Stimulated activated CD4-positive, alpha-beta T cell treated with anti-CD3 and anti-CD28 coated beads, Interleukin-4, amount 100 ng/mL, for 4 hours (primary cell): Measurements from ENCODE around the gene RNF144A.
A peak's percentile ranks its signal among the peaks of the same experiment; 100 is the strongest.
"Not testable (repeated sequence)": the region's sequence is repeated elsewhere in the genome, so short reads cannot be mapped to it uniquely, and the experiment has no call there.

ENCODE experiments used
- DNase-seq, 2 experiments: peaks; one replicate each; pipeline ENCODE4 v3.0.0-alpha.2; 2020

The RNF144A gene, protein sequence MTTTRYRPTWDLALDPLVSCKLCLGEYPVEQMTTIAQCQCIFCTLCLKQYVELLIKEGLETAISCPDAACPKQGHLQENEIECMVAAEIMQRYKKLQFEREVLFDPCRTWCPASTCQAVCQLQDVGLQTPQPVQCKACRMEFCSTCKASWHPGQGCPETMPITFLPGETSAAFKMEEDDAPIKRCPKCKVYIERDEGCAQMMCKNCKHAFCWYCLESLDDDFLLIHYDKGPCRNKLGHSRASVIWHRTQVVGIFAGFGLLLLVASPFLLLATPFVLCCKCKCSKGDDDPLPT

DNA sequence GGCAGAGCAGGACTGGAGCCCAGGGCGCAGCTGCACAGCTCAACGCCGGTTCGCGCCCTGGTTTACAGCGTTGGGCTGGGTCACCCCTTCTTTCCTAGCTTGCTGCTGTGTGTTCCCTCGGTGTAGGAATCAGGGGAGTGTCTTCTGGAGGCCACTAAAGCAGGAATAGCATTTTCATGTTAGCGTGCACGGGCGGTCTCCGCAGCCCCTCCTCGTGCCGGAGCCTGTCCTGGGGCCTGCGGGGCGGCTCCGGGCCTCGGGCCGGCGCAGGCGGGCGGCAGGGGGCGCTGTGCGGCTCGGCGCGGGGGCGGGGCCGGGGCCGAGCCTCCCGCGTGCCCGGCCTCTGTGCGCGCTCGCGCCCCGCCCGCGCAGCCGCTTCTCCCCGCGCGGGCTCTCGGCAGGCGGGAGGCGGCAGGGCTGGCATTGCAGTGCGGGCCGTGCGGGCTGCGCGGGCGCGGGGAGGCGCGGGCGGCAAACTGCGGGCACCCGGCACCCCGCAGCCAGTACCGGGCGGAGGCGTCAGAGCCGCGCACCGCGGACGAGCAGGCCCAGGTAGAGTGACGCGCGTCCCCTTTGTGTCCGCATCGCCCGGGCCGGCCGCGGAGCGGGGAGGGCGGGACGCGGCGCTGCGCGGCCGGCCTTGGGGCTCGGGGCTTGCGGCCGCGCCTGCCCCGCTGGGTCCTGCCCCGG is at the start of gene RNF144A:
TSS of gene RNF144A (plus strand) at position 342 of the 690 bp plus-strand sequence. CDS start 79,515 bp downstream, outside the sequence.
- DNase-seq = peak; percentile 62 to 81

DNA sequence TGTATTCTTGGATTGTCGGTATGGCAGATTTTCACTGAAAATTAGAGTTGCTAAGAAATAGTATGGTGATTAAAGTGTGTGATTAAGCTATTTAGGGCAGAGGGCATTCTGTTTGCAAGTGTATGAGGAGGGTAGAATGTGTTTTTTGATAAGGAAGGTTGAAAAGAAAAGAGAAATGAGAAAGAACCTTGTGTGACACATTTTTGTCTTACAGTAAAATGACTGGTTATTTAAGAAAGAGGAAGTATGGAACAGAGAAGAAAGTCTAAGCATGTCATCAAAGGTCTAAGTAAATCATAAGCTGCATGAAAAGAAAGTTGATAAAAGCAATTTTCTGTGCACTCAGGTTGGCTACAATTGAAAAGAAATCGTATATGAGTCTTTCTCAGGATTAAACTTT is 44.8 kb upstream of the RNF144A start:
- no peak for DNase-seq

DNA sequence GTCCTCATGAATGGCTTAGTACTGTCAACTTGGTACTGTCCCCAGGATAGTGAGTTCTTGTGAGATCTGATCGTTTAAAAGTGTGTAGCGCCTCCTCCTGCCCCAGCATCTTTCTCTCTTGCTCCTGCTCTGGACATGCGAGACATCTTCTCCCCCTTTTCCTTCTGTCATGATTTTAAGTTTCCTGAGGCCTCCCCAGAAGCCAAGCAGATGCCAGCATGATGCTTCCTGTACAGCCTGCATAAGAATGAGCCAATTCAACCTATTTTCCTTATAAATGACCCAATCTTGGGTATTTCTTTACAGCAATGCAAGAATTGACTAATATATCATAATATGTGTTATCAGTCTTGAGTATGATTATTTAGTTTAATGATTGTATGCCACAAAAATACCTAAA is 43.2 kb upstream of the RNF144A start:
- DNase-seq = no peak

DNA sequence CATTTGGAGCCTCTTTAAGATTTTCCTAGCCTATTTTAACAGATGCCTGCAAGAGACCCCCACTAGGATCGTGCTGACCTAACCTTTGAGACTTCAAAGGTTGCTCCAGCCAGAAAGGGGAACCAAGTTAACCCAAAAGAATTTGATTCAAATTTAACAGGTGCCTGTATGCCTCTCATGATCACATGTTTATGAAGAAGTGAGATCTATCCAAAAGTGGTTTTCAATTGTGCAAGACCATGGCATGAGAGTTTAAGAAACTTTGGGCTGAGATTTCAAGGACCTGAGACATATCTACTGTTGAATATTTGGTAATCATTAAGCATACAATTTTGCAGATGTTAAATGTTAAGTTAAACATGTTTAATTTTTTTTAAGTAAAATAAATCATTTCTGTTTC is 40.9 kb upstream of the RNF144A start:
- no peak for DNase-seq

DNA sequence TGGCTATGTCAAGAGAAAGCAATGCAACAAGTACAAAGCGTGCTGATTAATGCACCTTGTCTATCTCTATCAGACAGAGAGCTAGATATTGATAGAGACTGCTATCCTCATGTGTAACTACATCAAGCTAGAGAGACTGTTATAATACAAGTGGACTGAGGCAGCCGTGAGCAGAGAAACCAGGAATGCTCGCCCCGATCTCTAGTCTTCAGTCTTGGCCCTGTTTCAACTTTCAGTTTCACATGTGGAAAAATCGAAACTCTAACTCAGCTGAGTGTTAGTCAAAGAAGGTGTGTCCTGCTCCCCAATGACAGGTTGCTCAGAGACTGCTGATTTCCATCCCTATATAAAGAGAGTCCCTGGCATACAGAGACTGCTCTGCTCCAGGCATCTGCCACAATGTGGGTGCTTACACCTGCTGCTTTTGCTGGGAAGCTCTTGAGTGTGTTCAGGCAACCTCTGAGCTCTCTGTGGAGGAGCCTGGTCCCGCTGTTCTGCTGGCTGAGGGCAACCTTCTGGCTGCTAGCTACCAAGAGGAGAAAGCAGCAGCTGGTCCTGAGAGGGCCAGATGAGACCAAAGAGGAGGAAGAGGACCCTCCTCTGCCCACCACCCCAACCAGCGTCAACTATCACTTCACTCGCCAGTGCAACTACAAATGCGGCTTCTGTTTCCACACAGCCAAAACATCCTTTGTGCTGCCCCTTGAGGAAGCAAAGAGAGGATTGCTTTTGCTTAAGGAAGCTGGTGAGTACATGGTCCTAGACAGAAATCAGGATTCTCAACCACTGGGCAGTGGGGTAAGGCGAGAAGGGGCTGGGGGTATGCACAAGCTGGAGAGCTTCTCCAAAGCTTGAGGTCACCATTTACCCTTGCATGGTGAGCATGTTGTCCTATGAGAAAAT is 39.6 kb upstream of the RNF144A start, which contains the start of gene RSAD2:
TSS of gene RSAD2 (plus strand) at position 376 of the 903 bp plus-strand sequence. CDS start at position 400, 24 bp downstream.
- peak in 1 of 2 experiments; percentile 40 for DNase-seq

DNA sequence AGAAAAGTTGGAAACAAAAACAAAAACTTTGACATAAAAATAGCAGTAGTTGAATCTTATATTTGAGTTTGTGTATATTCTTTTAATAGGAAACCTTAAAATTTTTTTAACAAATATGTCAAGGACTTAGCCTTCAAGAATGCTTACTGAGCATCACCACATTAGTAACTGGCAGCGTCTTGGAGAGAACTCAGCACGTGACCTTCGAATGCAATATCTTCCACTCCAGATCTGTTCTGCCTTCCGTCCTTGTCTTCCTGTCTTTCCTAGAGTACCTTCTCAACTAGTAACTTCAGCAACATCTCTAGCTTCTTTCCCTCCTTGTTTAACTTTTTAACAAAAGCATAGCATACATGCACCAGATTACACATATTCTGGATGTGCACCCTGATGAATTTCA is 38.7 kb upstream of the RNF144A start:
- no peak for DNase-seq

DNA sequence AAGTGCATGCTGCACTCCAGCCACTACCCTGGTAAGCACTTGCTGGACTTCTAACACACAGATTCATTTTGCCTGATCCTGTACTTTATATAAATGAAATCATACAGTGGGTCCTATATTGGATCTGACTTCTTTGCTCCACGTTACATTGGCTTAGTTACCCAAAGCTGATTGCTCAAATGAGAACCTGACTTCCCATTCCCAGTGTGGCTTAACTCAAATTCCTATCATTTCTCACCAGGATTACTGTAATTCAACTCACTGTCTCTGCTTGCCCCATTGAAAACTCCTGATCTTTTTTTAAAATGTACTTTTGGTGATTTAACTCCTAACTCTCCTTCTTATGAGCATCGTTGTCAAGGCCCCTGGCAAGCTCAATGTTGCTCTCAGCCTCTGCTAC is 38.2 kb upstream of the RNF144A start:
- DNase-seq = no peak

DNA sequence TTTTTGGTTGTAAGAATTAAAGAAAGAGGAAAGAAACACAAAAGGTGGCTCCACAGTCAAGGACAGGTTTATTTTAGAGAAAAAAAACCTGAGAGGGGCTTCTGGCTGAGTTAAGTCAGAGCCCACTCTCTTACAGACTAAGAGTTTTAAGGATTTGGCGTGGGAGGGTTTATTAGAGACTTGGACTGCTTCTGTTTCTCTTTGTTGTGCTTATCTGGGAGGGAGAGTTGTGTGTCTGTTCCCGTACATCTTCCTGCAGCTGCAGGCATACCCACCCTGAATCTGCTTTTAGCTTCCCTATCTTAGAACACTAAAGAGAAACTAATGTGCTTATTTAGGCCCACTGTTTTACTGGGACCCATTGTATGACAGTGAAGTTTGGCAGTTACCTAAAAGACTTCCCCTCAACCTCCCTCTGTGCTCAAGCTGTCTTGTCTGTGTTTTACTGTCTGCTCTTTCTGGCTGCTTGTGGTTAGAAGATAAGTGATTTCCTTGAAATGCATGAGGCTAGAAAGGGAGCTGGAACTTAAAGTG is 36.9 kb upstream of the RNF144A start:
- DNase-seq = no peak

DNA sequence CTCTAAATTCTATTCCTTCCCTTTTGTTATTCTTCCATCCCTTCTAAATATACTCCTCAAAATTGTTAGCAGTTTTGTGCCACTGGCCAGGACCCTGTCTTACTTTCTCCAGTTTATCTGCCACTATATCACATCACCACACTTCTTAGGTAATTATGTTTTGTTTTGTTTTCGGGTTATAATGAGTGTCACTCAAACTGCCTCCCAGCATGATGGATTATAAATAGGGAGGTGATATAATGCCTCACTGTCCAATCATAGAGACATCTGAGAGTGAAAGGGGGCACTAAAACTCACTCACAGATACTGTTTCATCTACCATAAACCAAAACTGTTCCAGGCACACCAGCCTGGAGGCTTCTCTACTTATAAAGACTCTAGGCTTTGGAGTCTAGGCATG is 36.2 kb upstream of the RNF144A start:
- no peak for DNase-seq

DNA sequence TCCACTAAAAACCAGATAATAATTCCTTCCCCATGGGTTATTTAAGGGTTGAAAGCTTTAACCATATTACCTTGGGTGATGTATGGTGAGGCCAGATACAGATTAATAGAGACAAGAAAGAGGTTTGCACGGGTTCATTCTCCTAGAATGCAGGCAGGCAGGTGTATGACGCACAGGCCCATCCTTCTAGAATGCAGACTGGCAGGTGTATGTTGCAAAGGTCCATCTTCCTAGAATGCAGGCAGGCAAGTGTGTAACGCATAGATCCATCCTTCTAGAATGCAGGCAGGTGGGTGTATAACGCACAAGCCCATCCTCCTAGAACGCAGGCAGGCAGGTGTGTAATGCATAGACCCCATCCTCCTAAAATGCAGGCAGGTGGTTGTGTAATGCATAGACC is 35.7 kb upstream of the RNF144A start:
- no peak for DNase-seq

DNA sequence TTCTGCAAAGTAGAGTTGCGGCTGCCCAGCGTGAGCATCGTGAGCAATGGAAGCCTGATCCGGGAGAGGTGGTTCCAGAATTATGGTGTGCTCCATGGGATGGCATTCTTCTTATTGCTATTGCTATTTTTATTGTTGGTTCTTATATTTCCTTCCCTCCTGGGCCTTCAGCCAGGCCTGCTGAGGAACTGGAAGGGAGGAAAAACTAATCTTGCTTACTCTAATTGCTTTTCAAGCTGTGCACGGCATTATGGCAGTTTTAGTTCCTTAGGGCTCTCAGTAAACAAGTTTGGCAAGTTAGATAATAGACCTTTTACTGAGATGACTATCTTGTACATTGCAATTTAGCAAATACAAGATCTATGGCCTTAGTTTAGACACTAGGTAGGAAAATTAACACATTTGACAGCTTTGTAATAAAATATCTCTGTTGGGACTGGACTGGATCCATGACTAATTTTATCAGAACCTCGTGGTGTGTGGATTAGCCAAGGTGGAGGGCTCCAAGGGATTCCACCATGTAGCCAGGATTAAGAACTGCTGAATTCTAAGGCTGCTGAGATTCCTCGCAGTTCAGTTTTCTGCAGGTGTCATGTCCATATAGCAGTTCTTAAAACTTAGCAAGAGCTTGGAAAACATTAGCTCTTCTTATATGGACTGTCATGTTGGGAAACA is 33.6 kb upstream of the RNF144A start:
- no peak for DNase-seq

DNA sequence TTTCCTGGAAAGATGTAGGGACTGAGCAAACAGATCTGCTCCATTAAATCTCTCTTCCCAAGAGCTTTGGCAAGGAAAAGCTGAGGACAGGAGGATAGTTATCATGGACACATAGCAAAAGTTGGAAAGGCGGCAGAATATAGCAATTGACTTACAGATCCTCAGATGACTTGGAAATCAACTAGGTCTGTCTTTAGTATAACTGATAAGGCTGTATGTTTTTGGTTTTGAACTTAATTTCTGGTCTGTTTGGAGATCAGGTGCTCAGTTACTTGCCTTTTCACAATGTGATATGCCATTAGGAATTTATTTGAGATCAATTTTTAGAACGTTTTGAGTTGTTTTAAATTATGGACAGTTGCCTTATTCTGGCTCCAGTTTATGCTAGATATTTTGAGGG is 31.7 kb upstream of the RNF144A start:
- no peak for DNase-seq

DNA sequence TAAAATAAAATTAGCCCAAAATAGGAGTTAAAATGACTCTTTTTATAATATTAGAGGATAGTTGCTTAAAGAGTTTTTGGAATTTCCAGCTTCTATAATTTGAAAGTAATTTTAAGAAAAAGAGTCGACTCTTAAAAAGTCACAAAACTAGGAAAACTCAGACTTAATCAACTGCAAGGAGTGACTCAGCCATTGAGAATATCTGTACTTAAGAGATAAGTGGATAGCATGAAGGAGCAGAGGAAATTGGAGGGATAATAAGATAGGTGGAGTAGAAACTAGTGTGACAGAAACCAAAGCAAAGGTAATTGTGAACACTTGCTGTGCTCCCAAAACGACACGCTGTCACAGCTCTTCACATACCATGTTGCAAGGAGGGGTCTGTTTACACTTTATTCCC is 31.2 kb upstream of the RNF144A start:
- DNase-seq = no peak

DNA sequence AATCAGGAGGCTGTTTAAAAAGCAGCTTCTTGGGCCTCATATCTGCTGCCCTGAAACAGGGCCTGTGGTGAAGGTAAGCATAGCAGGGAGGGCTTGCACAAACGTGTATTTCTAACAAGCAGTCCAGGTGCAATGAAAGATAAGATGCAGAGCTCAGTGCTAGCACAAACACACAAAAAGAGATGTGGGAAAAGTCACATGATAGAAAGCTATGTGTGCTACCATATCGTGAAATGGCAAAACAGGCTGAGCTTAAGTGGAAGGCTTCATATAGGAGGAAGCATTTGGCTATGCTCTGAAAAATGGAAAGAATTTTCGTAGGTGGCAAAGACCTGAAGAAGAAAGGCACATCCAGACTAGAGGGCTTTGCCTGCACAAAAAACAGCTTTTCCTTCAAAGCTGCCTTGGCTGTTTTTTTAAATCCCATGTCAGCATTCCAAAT is 29.4 kb upstream of the RNF144A start:
- no peak for DNase-seq

DNA sequence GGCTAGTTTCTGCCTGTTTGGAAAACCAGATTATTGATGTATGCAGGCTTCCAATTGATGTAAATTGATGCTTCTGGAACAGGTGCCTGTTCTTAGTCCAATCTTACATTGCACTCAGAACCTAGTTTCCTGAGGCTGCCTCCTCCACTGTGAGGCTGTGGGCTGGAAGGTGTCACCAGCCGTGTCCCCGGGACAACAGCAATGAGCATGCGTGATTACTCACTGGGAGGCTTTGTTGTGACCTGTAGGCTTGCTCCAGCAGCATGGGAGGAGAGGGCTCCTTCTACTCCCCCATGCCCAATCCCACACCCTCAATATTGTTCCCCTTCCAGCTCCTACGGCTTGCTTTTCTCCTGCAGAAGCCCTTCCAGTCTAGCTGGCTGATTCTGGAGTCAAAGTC is 28.5 kb upstream of the RNF144A start:
- no peak for DNase-seq

DNA sequence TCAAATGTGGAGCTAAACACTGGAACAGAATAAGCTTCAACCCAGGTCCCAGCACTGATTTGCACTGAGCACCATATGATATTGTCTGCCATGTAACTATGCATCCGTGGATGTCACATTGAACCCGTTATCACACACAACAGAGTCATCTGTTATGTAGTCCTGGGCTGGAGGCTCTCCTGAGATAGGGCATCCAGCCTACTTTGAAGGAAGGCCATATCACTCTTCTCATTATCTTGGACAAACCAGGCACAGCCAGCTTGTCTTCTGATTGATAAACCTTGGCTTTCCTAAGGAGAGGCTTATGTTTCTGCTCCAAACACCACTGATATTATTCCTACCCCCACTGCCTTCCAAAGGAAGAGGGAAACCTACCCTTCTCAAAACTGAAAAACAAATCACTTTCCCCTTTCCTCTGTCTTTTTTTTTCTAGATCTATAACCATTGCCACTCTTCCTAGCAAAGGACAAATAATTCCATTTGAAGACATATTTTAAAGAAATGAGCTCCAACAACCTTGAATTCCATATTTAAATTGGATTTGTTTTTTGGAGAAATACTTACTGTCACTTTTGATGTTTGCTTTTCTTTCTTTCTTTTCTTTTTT is 23.2 kb upstream of the RNF144A start:
- DNase-seq = no peak

DNA sequence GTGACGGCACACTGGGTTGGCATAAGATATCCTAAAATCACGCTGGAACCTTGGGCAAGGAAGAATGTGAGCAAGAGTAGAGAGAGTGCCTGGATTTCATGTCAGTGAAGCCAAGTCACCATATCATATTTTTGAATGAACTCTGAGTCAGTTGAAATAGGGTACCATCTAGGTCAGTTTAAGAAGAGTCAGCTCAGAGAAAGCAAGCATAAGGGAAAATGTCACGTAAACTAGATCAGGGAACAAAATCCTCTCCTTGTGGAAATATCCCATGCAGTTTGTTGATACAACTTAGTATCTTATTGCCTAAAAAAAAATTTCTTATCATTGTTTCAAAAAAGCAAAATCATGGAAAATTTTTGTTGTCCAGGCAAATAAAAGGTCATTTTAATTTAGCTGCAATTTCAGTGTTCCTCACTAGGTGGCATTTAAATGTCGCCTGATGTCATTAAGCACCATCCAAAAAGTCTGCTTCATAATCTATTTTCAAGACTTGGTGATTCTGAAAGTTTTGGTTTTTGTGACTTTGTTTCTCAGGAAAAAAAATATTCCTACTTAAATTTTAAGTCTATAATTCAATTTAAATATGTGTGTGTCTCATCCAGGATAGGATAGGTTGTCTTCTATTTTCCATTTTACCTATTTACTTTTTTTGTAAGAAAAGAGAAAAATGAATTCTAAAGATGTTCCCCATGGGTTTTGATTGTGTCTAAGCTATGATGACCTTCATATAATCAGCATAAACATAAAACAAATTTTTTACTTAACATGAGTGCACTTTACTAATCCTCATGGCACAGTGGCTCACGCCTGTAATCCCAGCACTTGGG is 20.1 kb upstream of the RNF144A start:
- no peak for DNase-seq

DNA sequence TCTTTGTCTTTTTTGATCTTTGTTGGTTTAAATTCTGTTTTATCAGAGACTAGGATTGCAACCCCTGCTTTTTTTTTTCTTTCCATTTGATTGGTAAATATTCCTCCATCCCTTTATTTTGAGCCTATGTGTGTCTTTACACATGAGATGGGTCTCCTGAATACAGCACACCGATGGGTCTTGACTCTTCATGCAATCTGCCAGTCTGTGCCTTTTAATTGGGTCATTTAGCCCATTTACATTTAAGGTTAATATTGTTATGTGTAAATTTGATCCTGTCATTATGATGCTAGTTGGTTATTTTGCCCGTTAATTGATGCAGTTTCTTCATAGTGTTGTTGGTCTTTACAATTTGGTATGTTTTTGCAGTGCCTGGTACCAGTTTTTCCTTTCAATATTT is 14.6 kb upstream of the RNF144A start:
- DNase-seq = not testable (repeated sequence)

DNA sequence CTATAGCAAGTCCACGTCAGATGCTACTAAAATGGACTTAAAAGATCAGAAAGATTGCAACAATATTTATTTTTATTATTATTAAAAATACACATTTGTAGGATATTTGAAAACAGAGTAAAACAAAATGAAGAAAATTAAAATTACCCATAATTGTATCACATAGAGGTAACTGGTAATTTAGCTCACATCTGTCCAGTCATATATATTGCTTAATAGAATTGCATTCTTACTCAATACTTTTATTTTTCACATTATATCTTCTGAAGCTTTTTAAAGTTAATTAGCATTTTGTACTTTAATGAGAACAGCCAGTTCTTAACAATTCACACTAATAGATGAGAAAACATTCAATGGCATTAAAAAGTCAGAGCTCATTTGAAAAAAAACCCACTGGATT is 11.5 kb upstream of the RNF144A start:
- no peak for DNase-seq

DNA sequence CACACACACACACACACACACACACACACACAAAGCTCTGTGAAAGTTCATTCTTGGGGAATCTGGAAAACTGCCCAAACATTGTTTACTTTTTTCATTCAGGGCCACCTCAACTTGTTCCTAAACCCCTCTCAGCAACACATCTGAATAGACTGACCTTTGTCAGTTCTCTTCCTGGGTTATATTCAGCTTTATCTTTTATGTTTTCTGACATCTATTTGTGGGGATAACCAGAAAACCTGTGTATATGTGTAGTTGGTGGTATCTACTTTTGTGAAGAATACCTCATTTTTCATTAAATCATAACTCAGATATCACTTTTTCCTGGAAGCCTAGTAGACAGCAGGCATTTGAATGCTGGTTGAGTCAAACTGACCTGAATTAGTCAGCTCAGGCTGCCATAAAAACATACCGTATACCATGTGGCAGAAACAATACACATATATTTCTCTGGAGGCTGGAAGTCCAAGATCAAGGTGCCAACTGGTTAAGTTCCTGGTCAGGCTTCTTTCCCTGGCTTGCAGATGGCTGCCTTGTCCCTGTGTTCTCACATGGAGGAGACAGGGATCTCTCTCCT is 11.0 kb upstream of the RNF144A start:
- DNase-seq = no peak

DNA sequence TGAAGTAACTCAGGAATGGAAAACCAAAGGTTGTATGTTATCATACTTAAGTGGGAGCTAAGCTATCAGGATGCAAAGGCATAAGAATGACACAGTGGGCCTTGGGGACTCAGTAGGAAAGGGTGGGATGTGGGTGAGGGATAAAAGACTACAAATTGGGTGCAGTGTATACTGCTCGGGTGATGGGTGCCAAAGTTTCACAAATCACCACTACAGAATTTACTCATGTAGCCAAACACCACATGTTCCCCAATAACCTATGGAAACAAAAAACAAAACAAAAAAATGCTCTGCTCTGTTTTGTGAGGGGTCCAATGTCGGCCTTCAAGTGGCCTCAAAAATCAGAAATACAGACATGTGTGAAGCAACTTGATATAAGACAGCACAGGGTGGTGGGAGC is 8.9 kb upstream of the RNF144A start:
- DNase-seq = no peak
